ENCODE measurements around the gene CBX8. TPM values are rescaled to one million over a fixed set of nuclear protein-coding genes. Genes with fewer than 3 reads are reported as not detected.

Gene CBX8
- total and polyA plus RNA-seq, 2 of the 13 experiments (the other 11 are each of a cell fraction or from before 2014, with no cell fraction given), result 0.34 to 12.6 TPM

DNA sequence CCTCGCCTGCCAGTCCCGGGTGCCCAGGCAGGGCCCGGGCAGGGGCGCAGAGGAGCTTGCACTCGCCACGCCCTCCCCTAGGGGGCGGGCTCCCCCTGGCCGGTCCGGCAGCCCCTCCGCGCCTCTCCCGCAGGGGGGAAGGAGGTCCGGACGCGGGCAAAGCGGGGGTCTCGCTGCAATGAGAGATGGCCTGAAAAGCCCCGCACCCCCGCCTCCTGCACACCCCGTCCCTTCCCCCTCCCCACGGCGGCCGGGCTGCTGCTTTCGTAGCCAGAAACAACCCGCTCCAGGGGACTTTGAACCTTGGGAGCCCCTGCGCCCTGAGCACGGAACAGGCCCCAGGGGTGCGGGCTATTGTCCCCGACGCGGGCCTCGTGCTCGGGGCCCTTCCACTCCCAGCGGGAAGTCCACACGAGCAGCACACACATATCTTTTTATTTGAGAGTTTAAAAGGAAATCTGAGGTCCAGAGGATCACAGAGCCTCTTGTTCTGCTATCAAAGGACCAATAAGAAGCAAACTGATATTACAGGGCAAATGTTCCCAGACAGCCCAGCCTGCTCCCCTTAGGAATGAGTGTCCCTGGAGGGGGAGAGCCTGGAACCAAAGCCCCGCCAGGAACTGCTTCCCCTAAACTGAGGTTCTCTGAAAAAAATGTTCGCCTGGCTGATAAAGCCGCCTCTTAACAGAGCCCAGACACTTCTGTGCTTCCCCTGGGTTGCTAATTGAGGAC is 48.2 kb upstream of the CBX8 start (continued):
- TF ChIP-seq ZNF770 (CRISPR knock-in tag; IDR thresholded peaks at IDR 0.05) (peak; percentile 40; the same call in 1 of the 2 replicates), ZMYM2 (CRISPR knock-in tag; IDR thresholded peaks at IDR 0.05) (peak; percentile 68), KLF6 (CRISPR knock-in tag; IDR thresholded peaks at IDR 0.05) (peak; percentile 89), ZNF83 (CRISPR knock-in tag; IDR thresholded peaks at IDR 0.05; ENCODE audit: borderline replicate concordance) (no peak), RBM22 (optimal IDR thresholded peaks at IDR 0.05; ENCODE audit: low read length) (peak; percentile 84), ZNF460 (CRISPR knock-in tag; IDR thresholded peaks at IDR 0.05; ENCODE audit: borderline replicate concordance) (no peak), ZBTB2 (CRISPR knock-in tag; IDR thresholded peaks at IDR 0.05; ENCODE audit: low read depth) (peak; percentile 79), PBX3 (CRISPR knock-in tag; IDR thresholded peaks at IDR 0.05; ENCODE audit: borderline replicate concordance) (no peak), ZNF878 (CRISPR knock-in tag; IDR thresholded peaks at IDR 0.05) (0 out of 2 replicates have a peak, but pooled peaks have one; percentile 62), REL (CRISPR knock-in tag; conservative IDR thresholded peaks at IDR 0.05) (no peak), ZNF124 (CRISPR knock-in tag; IDR thresholded peaks at IDR 0.05) (0 out of 2 replicates have a peak, but pooled peaks have one; percentile 19), TCF7 (IDR thresholded peaks at IDR 0.05; ENCODE audit: low read depth) (no peak), ZNF768 (CRISPR knock-in tag; IDR thresholded peaks at IDR 0.05) (peak; percentile 56; the same call in 1 of the 2 replicates), RNF219 (CRISPR knock-in tag; IDR thresholded peaks at IDR 0.05) (no peak), DMAP1 (CRISPR knock-in tag; IDR thresholded peaks at IDR 0.05) (peak; percentile 91)
- TF ChIP-seq, protein P1, sequence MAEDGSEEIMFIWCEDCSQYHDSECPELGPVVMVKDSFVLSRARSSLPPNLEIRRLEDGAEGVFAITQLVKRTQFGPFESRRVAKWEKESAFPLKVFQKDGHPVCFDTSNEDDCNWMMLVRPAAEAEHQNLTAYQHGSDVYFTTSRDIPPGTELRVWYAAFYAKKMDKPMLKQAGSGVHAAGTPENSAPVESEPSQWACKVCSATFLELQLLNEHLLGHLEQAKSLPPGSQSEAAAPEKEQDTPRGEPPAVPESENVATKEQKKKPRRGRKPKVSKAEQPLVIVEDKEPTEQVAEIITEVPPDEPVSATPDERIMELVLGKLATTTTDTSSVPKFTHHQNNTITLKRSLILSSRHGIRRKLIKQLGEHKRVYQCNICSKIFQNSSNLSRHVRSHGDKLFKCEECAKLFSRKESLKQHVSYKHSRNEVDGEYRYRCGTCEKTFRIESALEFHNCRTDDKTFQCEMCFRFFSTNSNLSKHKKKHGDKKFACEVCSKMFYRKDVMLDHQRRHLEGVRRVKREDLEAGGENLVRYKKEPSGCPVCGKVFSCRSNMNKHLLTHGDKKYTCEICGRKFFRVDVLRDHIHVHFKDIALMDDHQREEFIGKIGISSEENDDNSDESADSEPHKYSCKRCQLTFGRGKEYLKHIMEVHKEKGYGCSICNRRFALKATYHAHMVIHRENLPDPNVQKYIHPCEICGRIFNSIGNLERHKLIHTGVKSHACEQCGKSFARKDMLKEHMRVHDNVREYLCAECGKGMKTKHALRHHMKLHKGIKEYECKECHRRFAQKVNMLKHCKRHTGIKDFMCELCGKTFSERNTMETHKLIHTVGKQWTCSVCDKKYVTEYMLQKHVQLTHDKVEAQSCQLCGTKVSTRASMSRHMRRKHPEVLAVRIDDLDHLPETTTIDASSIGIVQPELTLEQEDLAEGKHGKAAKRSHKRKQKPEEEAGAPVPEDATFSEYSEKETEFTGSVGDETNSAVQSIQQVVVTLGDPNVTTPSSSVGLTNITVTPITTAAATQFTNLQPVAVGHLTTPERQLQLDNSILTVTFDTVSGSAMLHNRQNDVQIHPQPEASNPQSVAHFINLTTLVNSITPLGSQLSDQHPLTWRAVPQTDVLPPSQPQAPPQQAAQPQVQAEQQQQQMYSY (CRISPR knock-in tag; IDR thresholded peaks at IDR 0.05), result peak; percentile 40; the same call in 1 of the 2 replicates
- TF ChIP-seq, protein P2, sequence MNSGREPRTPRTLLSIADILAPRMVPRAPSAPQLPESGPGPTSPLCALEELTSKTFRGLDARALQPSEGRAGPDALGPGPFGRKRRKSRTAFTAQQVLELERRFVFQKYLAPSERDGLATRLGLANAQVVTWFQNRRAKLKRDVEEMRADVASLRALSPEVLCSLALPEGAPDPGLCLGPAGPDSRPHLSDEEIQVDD (CRISPR knock-in tag; IDR thresholded peaks at IDR 0.05; ENCODE audit: borderline replicate concordance), result peak; percentile 31; the same call in 1 of the 2 replicates

All from HepG2 (cell line).